ENCODE measurements around the gene DDX31.

DNA sequence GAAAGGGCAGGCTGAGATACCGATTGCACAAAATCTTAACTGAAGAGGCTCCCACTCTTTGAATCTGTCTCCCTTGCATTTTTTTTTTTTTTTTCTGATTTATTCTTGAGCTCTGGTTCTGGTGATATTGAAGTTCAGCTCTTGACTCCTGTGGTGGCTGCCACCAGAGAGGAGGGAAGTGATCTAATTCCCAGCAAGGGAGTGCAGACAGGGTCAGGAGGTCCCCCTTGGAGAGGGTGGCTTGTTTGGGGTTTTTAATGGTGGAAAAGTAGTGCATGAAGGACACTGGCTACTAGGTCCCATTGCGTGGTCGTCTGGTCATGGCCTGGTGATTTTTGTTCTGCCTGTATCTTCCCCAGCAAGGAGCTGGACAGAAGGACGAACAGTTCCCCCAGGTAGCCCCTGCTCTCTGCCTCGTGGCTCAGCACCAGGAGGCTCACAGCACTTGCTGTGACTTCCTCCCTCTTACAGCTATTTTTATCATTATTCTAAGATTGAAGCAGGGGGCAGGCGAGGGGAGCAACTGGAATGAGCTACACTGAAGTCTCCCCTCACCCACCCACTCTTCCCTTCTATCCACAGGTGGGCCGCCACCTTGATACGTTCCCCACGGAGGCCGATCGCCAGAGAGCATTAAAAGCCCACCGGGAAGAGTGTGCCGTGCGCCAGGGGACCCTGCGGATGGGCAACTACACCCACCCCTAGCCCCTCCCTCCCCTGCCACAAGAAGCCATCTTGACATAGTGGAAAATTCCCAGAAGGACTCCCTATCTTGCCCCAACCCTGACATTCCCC, 97.8 kb downstream of the DDX31 start:
- TF ChIP-seq POLR2A (IDR thresholded peaks at IDR 0.05; ENCODE audit: borderline replicate concordance, extremely low read depth, insufficient read depth, insufficient read length) (no peak), EZH2 (IDR thresholded peaks at IDR 0.05) (no peak), POLR2AphosphoS5 (IDR thresholded peaks at IDR 0.05; ENCODE audit: low read depth, low read length) (no peak), YY1 (IDR thresholded peaks at IDR 0.05; ENCODE audit: extremely low read depth, insufficient replicate concordance, low read depth, low read length) (no peak), SIN3A (IDR thresholded peaks at IDR 0.05; ENCODE audit: low read depth) (no peak), RAD21 (IDR thresholded peaks at IDR 0.05; ENCODE audit: low read depth) (no peak), TCF7L2 (IDR thresholded peaks at IDR 0.05; ENCODE audit: borderline replicate concordance, extremely low read depth, insufficient read depth, insufficient read length) (no peak)
- TF ChIP-seq, protein P1, sequence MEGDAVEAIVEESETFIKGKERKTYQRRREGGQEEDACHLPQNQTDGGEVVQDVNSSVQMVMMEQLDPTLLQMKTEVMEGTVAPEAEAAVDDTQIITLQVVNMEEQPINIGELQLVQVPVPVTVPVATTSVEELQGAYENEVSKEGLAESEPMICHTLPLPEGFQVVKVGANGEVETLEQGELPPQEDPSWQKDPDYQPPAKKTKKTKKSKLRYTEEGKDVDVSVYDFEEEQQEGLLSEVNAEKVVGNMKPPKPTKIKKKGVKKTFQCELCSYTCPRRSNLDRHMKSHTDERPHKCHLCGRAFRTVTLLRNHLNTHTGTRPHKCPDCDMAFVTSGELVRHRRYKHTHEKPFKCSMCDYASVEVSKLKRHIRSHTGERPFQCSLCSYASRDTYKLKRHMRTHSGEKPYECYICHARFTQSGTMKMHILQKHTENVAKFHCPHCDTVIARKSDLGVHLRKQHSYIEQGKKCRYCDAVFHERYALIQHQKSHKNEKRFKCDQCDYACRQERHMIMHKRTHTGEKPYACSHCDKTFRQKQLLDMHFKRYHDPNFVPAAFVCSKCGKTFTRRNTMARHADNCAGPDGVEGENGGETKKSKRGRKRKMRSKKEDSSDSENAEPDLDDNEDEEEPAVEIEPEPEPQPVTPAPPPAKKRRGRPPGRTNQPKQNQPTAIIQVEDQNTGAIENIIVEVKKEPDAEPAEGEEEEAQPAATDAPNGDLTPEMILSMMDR (IDR thresholded peaks at IDR 0.05 in 2 of 3, conservative IDR thresholded peaks at IDR 0.05 in 1 of 3; ENCODE audit: borderline replicate concordance in 1 of 3, insufficient read depth in 1 of 3, low read depth in 2 of 3, low read length in 2 of 3), result no peak
- TF ChIP-seq, protein P2, sequence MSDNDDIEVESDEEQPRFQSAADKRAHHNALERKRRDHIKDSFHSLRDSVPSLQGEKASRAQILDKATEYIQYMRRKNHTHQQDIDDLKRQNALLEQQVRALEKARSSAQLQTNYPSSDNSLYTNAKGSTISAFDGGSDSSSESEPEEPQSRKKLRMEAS (IDR thresholded peaks at IDR 0.05), result no peak
- TF ChIP-seq, protein P3, sequence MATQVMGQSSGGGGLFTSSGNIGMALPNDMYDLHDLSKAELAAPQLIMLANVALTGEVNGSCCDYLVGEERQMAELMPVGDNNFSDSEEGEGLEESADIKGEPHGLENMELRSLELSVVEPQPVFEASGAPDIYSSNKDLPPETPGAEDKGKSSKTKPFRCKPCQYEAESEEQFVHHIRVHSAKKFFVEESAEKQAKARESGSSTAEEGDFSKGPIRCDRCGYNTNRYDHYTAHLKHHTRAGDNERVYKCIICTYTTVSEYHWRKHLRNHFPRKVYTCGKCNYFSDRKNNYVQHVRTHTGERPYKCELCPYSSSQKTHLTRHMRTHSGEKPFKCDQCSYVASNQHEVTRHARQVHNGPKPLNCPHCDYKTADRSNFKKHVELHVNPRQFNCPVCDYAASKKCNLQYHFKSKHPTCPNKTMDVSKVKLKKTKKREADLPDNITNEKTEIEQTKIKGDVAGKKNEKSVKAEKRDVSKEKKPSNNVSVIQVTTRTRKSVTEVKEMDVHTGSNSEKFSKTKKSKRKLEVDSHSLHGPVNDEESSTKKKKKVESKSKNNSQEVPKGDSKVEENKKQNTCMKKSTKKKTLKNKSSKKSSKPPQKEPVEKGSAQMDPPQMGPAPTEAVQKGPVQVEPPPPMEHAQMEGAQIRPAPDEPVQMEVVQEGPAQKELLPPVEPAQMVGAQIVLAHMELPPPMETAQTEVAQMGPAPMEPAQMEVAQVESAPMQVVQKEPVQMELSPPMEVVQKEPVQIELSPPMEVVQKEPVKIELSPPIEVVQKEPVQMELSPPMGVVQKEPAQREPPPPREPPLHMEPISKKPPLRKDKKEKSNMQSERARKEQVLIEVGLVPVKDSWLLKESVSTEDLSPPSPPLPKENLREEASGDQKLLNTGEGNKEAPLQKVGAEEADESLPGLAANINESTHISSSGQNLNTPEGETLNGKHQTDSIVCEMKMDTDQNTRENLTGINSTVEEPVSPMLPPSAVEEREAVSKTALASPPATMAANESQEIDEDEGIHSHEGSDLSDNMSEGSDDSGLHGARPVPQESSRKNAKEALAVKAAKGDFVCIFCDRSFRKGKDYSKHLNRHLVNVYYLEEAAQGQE (IDR thresholded peaks at IDR 0.05; ENCODE audit: low read depth), result no peak
- TF ChIP-seq, protein P4, sequence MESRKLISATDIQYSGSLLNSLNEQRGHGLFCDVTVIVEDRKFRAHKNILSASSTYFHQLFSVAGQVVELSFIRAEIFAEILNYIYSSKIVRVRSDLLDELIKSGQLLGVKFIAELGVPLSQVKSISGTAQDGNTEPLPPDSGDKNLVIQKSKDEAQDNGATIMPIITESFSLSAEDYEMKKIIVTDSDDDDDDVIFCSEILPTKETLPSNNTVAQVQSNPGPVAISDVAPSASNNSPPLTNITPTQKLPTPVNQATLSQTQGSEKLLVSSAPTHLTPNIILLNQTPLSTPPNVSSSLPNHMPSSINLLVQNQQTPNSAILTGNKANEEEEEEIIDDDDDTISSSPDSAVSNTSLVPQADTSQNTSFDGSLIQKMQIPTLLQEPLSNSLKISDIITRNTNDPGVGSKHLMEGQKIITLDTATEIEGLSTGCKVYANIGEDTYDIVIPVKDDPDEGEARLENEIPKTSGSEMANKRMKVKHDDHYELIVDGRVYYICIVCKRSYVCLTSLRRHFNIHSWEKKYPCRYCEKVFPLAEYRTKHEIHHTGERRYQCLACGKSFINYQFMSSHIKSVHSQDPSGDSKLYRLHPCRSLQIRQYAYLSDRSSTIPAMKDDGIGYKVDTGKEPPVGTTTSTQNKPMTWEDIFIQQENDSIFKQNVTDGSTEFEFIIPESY (IDR thresholded peaks at IDR 0.05; ENCODE audit: extremely low read depth, insufficient replicate concordance, low read length), result no peak
